ENCODE data around the gene SLC16A3.

DNA sequence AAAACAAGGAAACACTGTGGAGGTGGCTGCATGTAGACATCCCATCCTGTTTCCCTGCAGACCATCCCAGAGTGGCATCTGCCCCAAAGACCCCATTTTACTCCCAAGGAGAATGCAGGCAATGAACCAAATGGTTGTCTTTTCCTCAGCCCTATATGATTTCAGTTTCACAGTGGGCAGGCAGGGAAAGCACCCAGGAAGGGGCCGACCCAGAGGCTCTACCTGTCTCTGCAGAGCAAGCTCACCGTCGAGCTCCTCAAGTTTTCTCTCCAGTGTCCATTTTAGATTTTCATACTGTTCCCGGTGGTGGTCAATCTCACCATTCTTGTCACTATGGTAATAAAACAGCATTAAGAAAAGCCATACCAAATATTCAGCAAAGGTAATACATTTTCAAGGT lies 30.8 kb upstream of the SLC16A3 start:
- TF ChIP-seq, protein P1, sequence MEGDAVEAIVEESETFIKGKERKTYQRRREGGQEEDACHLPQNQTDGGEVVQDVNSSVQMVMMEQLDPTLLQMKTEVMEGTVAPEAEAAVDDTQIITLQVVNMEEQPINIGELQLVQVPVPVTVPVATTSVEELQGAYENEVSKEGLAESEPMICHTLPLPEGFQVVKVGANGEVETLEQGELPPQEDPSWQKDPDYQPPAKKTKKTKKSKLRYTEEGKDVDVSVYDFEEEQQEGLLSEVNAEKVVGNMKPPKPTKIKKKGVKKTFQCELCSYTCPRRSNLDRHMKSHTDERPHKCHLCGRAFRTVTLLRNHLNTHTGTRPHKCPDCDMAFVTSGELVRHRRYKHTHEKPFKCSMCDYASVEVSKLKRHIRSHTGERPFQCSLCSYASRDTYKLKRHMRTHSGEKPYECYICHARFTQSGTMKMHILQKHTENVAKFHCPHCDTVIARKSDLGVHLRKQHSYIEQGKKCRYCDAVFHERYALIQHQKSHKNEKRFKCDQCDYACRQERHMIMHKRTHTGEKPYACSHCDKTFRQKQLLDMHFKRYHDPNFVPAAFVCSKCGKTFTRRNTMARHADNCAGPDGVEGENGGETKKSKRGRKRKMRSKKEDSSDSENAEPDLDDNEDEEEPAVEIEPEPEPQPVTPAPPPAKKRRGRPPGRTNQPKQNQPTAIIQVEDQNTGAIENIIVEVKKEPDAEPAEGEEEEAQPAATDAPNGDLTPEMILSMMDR (IDR thresholded peaks at IDR 0.05): no peak
- no peak for TF ChIP-seq POLR2A (IDR thresholded peaks at IDR 0.05)

All from breast epithelium (tissue), 3 donors.